HepG2 (cell line): ENCODE data around the gene CFAP300. TPM values are rescaled to one million over a fixed set of nuclear protein-coding genes. Genes with fewer than 3 reads are reported as not detected.
A peak's percentile ranks its signal among the peaks of the same experiment; 100 is the strongest.

Experiments used
- ASH2L ChIP-seq: fragments of 300-600, 200-600 bp; sonication (generic); IDR thresholded peaks from 2 replicates; pipeline ENCODE4 v1.7.0; 2017; ENCODE audit warnings: low read depth, mild to moderate bottlenecking, moderate library complexity, mixed read lengths, low read length; ENCODE audit not compliant: insufficient read length
- BCL6 ChIP-seq: IDR thresholded peaks from 2 replicates; pipeline ENCODE4 v1.6.1; 2016; ENCODE audit warnings: missing genetic modification reagents, missing compliant biosample characterization
- ETV5 ChIP-seq: IDR thresholded peaks from 2 replicates; pipeline ENCODE4 v1.6.1; 2018; ENCODE audit warnings: missing biosample characterization, missing genetic modification reagents, inconsistent platforms, borderline replicate concordance
- FOSL2 ChIP-seq: sonication (generic); formaldehyde crosslinking; IDR thresholded peaks from 2 replicates; pipeline ENCODE4 v1.4.0; 2020; ENCODE audit warnings: missing genetic modification reagents
- FOXP1 ChIP-seq, 2 experiments: fragments of 450-650 bp in 1 of 2; IDR thresholded peaks; 2 replicates each; pipeline ENCODE4 v1.6.1; 2017 to 2018; ENCODE audit warnings: antibody characterized with exemption in 1 of 2
- GATAD2A ChIP-seq: IDR thresholded peaks from 2 replicates; pipeline ENCODE4 v1.6.1; 2016
- IRX3 ChIP-seq: sonication (generic); formaldehyde crosslinking; IDR thresholded peaks from 2 replicates; pipeline ENCODE4 v1.8.1; 2023; ENCODE audit warnings: mild to moderate bottlenecking, low read depth, missing genetic modification reagents, borderline replicate concordance
- KMT2B ChIP-seq: IDR thresholded peaks from 2 replicates; pipeline ENCODE4 v1.6.1; 2016; ENCODE audit warnings: missing genetic modification reagents, missing compliant biosample characterization
- MIER2 ChIP-seq: IDR thresholded peaks from 2 replicates; pipeline ENCODE4 v1.6.1; 2016; ENCODE audit warnings: missing biosample characterization, missing genetic modification reagents
- NFIC ChIP-seq: IDR thresholded peaks from 2 replicates; pipeline ENCODE4 v1.6.1; 2012; ENCODE audit warnings: mild to moderate bottlenecking, low read length, inconsistent platforms
- NFKB2 ChIP-seq: sonication (generic); formaldehyde crosslinking; IDR thresholded peaks from 2 replicates; pipeline ENCODE4 v1.4.0; 2020; ENCODE audit warnings: missing genetic modification reagents, borderline replicate concordance
- POLR2G ChIP-seq: fragments of 200-400 bp; formaldehyde crosslinking; IDR thresholded peaks from 2 replicates; pipeline ENCODE4 v1.6.1; 2018; ENCODE audit warnings: mild to moderate bottlenecking, low read depth, low read length, moderate library complexity
- PPARG ChIP-seq: conservative IDR thresholded peaks from 2 replicates; pipeline ENCODE4 v1.6.1; 2016; ENCODE audit warnings: missing biosample characterization, missing genetic modification reagents
- RARA ChIP-seq: IDR thresholded peaks from 2 replicates; pipeline ENCODE4 v1.6.1; 2016; ENCODE audit warnings: missing genetic modification reagents, missing compliant biosample characterization
- SAP130 ChIP-seq: IDR thresholded peaks from 2 replicates; pipeline ENCODE4 v1.6.1; 2016; ENCODE audit warnings: low read depth
- SMAD1 ChIP-seq: sonication (generic); formaldehyde crosslinking; IDR thresholded peaks from 2 replicates; pipeline ENCODE4 v1.4.0; 2020; ENCODE audit warnings: missing genetic modification reagents, low read depth, mild to moderate bottlenecking, borderline replicate concordance
- SOX13 ChIP-seq, 3 experiments: fragments of 450-650 bp in 1 of 3; sonication (generic) in 1 of 3; formaldehyde crosslinking in 1 of 3; IDR thresholded peaks in 2 of 3; conservative IDR thresholded peaks in 1 of 3; 2 replicates each; pipeline versions ENCODE4 v1.5.0 to v1.6.1; 2016 to 2020; ENCODE audit warnings: antibody characterized with exemption in 1 of 3, mild to moderate bottlenecking in 1 of 3, missing compliant biosample characterization in 1 of 3, missing genetic modification reagents in 1 of 3, moderate library complexity in 1 of 3
- SOX5 ChIP-seq: IDR thresholded peaks from 2 replicates; pipeline ENCODE4 v1.6.1; 2016; ENCODE audit warnings: borderline replicate concordance
- TAF1 ChIP-seq: sonication (generic); formaldehyde crosslinking; IDR thresholded peaks from 2 replicates; pipeline ENCODE4 v1.4.0; 2020; ENCODE audit warnings: missing genetic modification reagents
- TARDBP ChIP-seq: sonication (generic); formaldehyde crosslinking; IDR thresholded peaks from 2 replicates; pipeline ENCODE4 v1.8.0; 2022; ENCODE audit warnings: mild to moderate bottlenecking, missing genetic modification reagents
- ZNF24 ChIP-seq: fragments of 450-650 bp; IDR thresholded peaks from 2 replicates; pipeline ENCODE4 v1.6.1; 2017; ENCODE audit warnings: antibody characterized with exemption, mild to moderate bottlenecking
- ZNF260 ChIP-seq: sonication (generic); formaldehyde crosslinking; IDR thresholded peaks from 2 replicates; pipeline ENCODE4 v1.4.0; 2020; ENCODE audit warnings: missing genetic modification reagents, low read depth, mild to moderate bottlenecking, borderline replicate concordance
- ZNF33A ChIP-seq: sonication (generic); formaldehyde crosslinking; IDR thresholded peaks from 2 replicates; pipeline ENCODE4 v1.5.1; 2020; ENCODE audit warnings: missing genetic modification reagents, mild to moderate bottlenecking, moderate library complexity, borderline replicate concordance
- ZNF558 ChIP-seq: sonication (generic); formaldehyde crosslinking; IDR thresholded peaks from 2 replicates; pipeline ENCODE4 v1.9.0; 2022; ENCODE audit warnings: mild to moderate bottlenecking, missing genetic modification reagents, borderline replicate concordance
- ZNF660 ChIP-seq: sonication (generic); formaldehyde crosslinking; IDR thresholded peaks from 2 replicates; pipeline ENCODE4 v1.5.1; 2020; ENCODE audit warnings: mild to moderate bottlenecking, low read depth, missing genetic modification reagents, borderline replicate concordance
- ZNF670 ChIP-seq: sonication (generic); formaldehyde crosslinking; IDR thresholded peaks from 2 replicates; pipeline ENCODE4 v1.8.0; 2022; ENCODE audit warnings: mild to moderate bottlenecking, missing genetic modification reagents, borderline replicate concordance
- ZNF713 ChIP-seq: sonication (generic); formaldehyde crosslinking; IDR thresholded peaks from 2 replicates; pipeline ENCODE4 v1.4.0; 2020; ENCODE audit warnings: mild to moderate bottlenecking, missing genetic modification reagents
- ZNF761 ChIP-seq: sonication (generic); formaldehyde crosslinking; conservative IDR thresholded peaks from 2 replicates; pipeline ENCODE4 v1.4.0; 2020; ENCODE audit warnings: mild to moderate bottlenecking, missing genetic modification reagents
- ZNF773 ChIP-seq: sonication (generic); formaldehyde crosslinking; IDR thresholded peaks from 2 replicates; pipeline ENCODE4 v1.4.0; 2020; ENCODE audit warnings: missing genetic modification reagents, borderline replicate concordance
- polyA plus RNA-seq, 8 experiments: library from polyadenylated mRNA; depleted of rRNA in 3 of 8; stranded (reverse) in 7 of 8; unstranded in 1 of 8; fragments of >200 nt; fragmentation: Illumina TruSeq in 4 of 8; extraction: Trizol in 4 of 8; gene quantifications; 2 replicates each; pipeline versions ENCODE4 v1.2.1 to v1.2.3, GENCODE V29; 2011 to 2016; ENCODE audit warnings: low read depth in 4 of 8, missing spikeins in 1 of 8, mixed read lengths in 1 of 8; ENCODE audit not compliant: insufficient read depth in 1 of 8
- total RNA-seq, 5 experiments: library from RNA; depleted of rRNA; stranded (reverse); fragments of >200 nt; fragmentation: Illumina TruSeq; extraction: Trizol; gene quantifications; 2 replicates each; pipeline ENCODE4 v1.2.3, GENCODE V29; 2016; ENCODE audit warnings: low read depth in 1 of 5
- TF ChIP-seq, protein P1 (sequence below): sonication (generic); formaldehyde crosslinking; IDR thresholded peaks from 2 replicates; pipeline ENCODE4 v1.4.0; 2020; ENCODE audit warnings: missing genetic modification reagents, mild to moderate bottlenecking, borderline replicate concordance
- TF ChIP-seq, protein P2 (sequence below): sonication (generic); formaldehyde crosslinking; IDR thresholded peaks from 2 replicates; pipeline ENCODE4 v1.5.1; 2020; ENCODE audit warnings: mild to moderate bottlenecking, moderate library complexity, missing genetic modification reagents

The CFAP300 gene
- total and polyA plus RNA-seq, 2 of the 13 experiments (the other 11 are each of a cell fraction or from before 2014, with no cell fraction given), result not detected

DNA sequence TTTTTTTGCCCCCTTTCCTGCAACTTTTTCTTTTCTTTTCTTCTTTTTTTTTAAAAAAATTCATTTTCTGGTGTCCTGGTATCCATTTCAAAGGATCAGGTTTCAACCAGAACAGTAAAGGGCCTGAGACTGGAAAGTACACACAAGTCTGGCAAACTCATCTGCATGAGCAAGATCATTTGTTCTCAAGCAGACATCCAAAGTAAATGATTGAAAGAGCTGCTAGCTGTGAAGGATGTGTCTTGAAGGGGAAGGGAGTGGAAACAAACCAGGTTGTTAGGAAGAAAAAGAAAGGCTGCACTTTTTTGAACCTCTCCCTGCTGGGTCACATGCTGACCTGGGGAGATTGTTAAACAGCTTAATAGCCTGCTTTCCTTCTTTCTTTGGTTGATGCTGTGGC, 68.3 kb downstream of the CFAP300 start (continued):
- TF ChIP-seq NFIC, result peak; percentile 45; the same call in 1 of the 2 replicates
- no peak for TF ChIP-seq ZNF761 (CRISPR knock-in tag)
- TF ChIP-seq TARDBP, result peak; percentile 47; the same call in 1 of the 2 replicates
- TF ChIP-seq GATAD2A (CRISPR knock-in tag), result peak; percentile 78
- TF ChIP-seq ZNF33A (CRISPR knock-in tag), result no peak
- no peak for TF ChIP-seq ZNF773 (CRISPR knock-in tag)
- TF ChIP-seq FOXP1 (IDR thresholded peaks at IDR 0.05), result no peak
- TF ChIP-seq FOXP1 (CRISPR knock-in tag; IDR thresholded peaks at IDR 0.05), result peak; percentile 14; the same call in 1 of the 2 replicates
- TF ChIP-seq ZNF24, result peak; percentile 57; the same call in 1 of the 2 replicates
- TF ChIP-seq ETV5, result peak; percentile 14; the same call in 1 of the 2 replicates
- TF ChIP-seq, protein P1, sequence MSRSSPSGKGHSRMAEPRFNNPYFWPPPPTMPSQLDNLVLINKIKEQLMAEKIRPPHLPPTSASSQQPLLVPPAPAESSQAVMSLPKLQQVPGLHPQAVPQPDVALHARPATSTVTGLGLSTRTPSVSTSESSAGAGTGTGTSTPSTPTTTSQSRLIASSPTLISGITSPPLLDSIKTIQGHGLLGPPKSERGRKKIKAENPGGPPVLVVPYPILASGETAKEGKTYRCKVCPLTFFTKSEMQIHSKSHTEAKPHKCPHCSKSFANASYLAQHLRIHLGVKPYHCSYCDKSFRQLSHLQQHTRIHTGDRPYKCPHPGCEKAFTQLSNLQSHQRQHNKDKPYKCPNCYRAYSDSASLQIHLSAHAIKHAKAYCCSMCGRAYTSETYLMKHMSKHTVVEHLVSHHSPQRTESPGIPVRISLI (CRISPR knock-in tag), result peak; percentile 80; the same call in 1 of the 2 replicates
- peak; percentile 49; the same call in 1 of the 2 replicates for TF ChIP-seq TAF1 (CRISPR knock-in tag)
- peak; percentile 58 for TF ChIP-seq BCL6 (CRISPR knock-in tag)
- TF ChIP-seq NFKB2 (CRISPR knock-in tag), result no peak
- TF ChIP-seq ZNF260 (CRISPR knock-in tag), result no peak
- TF ChIP-seq, protein P2, sequence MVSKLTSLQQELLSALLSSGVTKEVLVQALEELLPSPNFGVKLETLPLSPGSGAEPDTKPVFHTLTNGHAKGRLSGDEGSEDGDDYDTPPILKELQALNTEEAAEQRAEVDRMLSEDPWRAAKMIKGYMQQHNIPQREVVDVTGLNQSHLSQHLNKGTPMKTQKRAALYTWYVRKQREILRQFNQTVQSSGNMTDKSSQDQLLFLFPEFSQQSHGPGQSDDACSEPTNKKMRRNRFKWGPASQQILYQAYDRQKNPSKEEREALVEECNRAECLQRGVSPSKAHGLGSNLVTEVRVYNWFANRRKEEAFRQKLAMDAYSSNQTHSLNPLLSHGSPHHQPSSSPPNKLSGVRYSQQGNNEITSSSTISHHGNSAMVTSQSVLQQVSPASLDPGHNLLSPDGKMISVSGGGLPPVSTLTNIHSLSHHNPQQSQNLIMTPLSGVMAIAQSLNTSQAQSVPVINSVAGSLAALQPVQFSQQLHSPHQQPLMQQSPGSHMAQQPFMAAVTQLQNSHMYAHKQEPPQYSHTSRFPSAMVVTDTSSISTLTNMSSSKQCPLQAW, result peak; percentile 57
- TF ChIP-seq ZNF558 (CRISPR knock-in tag), result no peak
- TF ChIP-seq ZNF670 (CRISPR knock-in tag), result no peak
- no peak for TF ChIP-seq IRX3
- peak; percentile 76 for TF ChIP-seq SAP130
- TF ChIP-seq PPARG (CRISPR knock-in tag), result 0 out of 2 replicates have a peak, but pooled peaks have one; percentile 27
- peak; percentile 49 for TF ChIP-seq FOSL2
- no peak for TF ChIP-seq SMAD1
- TF ChIP-seq MIER2 (CRISPR knock-in tag), result no peak
- TF ChIP-seq SOX13 (IDR thresholded peaks at IDR 0.05), result no peak
- TF ChIP-seq SOX13 (CRISPR knock-in tag; conservative IDR thresholded peaks at IDR 0.05 in 1 of 2, IDR thresholded peaks at IDR 0.05 in 1 of 2), result peak in 1 of 2 experiments; percentile 83; a peak in 2 of 4 replicates
- peak; percentile 39; the same call in 1 of the 2 replicates for TF ChIP-seq KMT2B
- TF ChIP-seq ASH2L, result peak; percentile 44
- peak; percentile 66 for TF ChIP-seq POLR2G
- no peak for TF ChIP-seq ZNF660 (CRISPR knock-in tag)
- peak; percentile 40; the same call in 1 of the 2 replicates for TF ChIP-seq RARA
- no peak for TF ChIP-seq ZNF713
- peak; percentile 84 for TF ChIP-seq SOX5
